Retinal pigment epithelial cell (primary cell): ENCODE results near the gene ABCB8.
A peak's percentile ranks its signal among the peaks of the same experiment; 100 is the strongest.

ENCODE experiments used
- DNase-seq: peaks from one replicate; pipeline ENCODE4 v3.0.0-alpha.2; 2010; ENCODE audit warnings: low read depth
- H3K4me3 ChIP-seq: 2 replicates; pipeline ENCODE4 v1.5.1; 2011; ENCODE audit warnings: mild to moderate bottlenecking, low read length, control low read depth, moderate library complexity
- CTCF ChIP-seq: conservative IDR thresholded peaks from 2 replicates; pipeline ENCODE4 v1.5.1; 2011; ENCODE audit warnings: low read depth, low read length, control low read depth, inconsistent platforms

Gene ABCB8

DNA sequence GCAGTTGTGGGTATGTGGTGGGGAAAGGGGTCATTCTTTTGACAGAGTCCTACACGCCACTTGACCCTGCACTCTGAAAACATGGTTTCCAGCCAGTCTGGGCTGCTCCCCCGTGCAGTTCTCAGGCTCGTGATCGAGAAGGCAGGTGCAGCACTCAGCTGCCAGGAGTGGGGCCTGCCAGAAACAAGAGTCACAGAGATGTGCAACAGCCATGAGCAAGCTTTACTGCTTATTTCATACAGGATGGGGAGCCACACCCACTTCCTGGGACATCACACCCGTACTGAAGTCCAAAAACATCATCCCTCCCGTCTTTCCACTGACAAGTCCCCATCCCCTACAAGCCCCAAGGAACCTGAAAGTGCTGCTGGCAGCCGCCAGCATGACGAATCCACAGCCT is 13.3 kb upstream of the ABCB8 start:
- no peak for TF ChIP-seq CTCF
- no peak for DNase-seq
- H3K4me3 ChIP-seq = no peak overlapping the region

DNA sequence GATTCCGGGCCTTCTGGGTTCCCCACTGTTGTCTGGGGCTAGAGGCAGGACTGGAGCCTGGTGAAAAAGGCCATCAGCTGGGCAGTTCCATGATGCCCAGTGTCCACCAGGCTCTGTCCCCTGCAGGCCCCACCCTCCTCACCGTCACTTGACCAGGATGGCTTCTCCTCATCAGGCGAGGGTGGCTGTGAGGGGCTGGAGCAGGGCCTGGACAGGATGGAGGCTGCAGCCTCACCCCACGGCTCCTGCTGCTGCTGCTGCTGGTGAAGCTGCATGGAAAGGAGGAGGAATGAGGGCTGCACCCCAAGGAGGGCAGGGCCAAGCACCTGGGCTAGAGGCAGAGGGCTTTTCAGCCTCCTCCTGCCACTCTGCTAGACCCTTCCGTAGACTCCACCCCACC is 12.3 kb upstream of the ABCB8 start:
- H3K4me3 ChIP-seq = no peak overlapping the region
- no peak for DNase-seq
- no peak for TF ChIP-seq CTCF

DNA sequence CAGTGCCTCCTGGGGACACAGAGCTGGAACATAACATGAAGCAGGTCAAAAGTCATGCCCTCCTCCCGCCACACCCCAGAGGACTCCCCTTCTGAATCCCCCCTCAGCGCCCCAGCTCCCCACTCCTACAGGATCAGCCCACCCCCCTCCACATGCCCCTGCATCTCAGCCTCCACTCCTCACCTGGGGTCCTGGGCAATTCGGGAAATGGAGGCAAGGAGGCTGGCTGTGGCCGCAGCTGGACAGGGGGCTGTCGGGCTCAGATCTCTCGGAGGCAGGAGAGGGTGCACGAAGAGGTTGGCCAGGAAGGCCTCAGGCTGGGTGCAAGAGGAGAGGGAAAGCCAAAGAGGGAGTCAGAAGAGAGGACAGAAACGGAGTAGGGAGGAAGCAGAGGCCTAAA is 11.7 kb upstream of the ABCB8 start:
- no peak overlapping the region for H3K4me3 ChIP-seq
- no peak for TF ChIP-seq CTCF
- no peak for DNase-seq

DNA sequence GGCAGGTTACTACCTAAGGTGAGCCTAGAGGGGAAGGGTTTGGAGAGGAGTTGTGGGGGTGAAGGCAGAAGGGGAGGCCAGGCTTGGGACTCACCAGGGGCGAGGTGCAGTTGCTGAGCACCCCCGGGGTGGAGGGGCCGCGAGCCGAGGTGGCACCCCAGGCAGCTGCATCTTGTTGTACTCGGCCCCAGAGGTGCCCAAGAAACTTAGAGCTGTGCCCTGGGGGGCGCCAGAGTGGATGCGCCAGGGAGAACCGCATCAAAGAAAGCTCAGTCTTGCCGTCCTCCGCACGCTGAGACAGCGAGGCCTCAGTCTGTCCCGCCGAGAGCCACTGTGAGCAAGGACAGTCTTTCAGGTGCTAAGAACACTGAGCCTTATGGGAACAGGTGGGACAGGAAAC is 11.3 kb upstream of the ABCB8 start:
- TF ChIP-seq CTCF = no peak
- H3K4me3 ChIP-seq = no peak overlapping the region
- DNase-seq = no peak

DNA sequence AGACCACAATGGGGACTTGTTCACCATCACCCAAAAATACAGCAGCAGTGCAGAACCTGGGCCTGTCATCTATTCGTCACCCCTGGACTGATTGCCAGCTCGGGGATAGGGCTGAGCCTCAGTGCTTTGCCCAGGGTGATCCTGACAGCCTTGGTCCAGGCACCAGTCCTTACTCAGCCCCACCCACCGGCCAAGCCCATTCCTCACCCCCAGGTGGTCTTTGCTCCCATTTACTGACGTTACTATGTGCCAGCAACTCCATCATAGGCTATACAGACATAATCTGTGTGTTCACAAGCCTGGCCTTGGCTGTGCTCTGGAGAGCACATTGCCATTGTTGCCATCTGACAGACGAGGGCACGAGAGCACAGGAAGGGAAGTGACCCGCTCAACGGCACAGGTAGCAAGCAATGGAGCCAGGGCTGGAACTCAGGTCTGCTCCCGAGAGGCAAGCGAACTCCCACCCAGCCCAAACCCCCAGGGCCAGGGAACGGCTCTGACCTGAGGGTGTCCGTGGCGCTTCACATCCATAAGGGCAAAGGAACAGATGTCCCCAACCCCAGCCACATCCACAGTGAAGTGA is 10.8 kb upstream of the ABCB8 start:
- DNase-seq = no peak
- H3K4me3 ChIP-seq = no peak overlapping the region
- TF ChIP-seq CTCF = no peak

GRCh38 chr7:151017953-151018420 is 10.3 kb upstream of the ABCB8 start:
- peak overlapping the region; percentile 29 for H3K4me3 ChIP-seq
- peak; percentile 94 for TF ChIP-seq CTCF
- no peak for DNase-seq

GRCh38 chr7:151018421-151019129 is 9.7 kb upstream of the ABCB8 start:
- H3K4me3 ChIP-seq = peak overlapping the region; percentile 29
- no peak for DNase-seq
- no peak for TF ChIP-seq CTCF
